PC-9 (cell line): ENCODE measurements around the gene EFHB. TPM values are rescaled to one million over a fixed set of nuclear protein-coding genes. Genes with fewer than 3 reads are reported as not detected.

Experiments used
- BruUV-seq: library from RNA; stranded (reverse); fragments of 400-500 nt; replicated peaks from 2 replicates; lab custom pipeline; 2021; lab: Mats Ljungman, UMichigan
- CTCF ChIA-PET: fragments of 300-600 bp; sonication (Branson Sonifier 250); formaldehyde crosslinking; loops from one replicate; lab custom pipeline; 2022; ENCODE audit warnings: antibody characterized with exemption; lab: Charles Lee
- POLR2A ChIA-PET: fragments of 300-600 bp; sonication (Branson Sonifier 250); formaldehyde crosslinking; loops from one replicate; lab custom pipeline; 2022; ENCODE audit warnings: antibody characterized with exemption; ENCODE audit not compliant: unreplicated experiment; lab: Charles Lee
- DNase-seq, 2 experiments: peaks; one replicate each; pipeline versions ENCODE4 v3.0.0 to v3.0.0-alpha.2; 2015 to 2022; ENCODE audit warnings: mixed read lengths in 1 of 2
- H2AFZ ChIP-seq: fragments of 200-600 bp; sonication (generic); 2 replicates; pipeline ENCODE4 v1.8.1; 2017; ENCODE audit warnings: antibody characterized with exemption
- H3F3A ChIP-seq: fragments of 200-600 bp; sonication (generic); 2 replicates; pipeline ENCODE4 v1.8.1; 2017; ENCODE audit warnings: antibody characterized with exemption, mild to moderate bottlenecking, low read depth; ENCODE audit not compliant: insufficient read depth
- H3K27ac ChIP-seq: fragments of 200-600 bp; sonication (generic); 2 replicates; pipeline ENCODE4 v1.6.1; 2016; ENCODE audit warnings: mixed run types
- H3K27me3 ChIP-seq: fragments of 200-600 bp; sonication (generic); 2 replicates; pipeline ENCODE4 v1.6.1; 2016; ENCODE audit warnings: low read depth, mixed run types; ENCODE audit not compliant: insufficient read depth
- H3K36me3 ChIP-seq: fragments of 200-600 bp; sonication (generic); 2 replicates; pipeline ENCODE4 v1.6.1; 2016; ENCODE audit warnings: low read depth, mixed run types
- H3K4me1 ChIP-seq: fragments of 200-600 bp; sonication (generic); replicated peaks from 2 replicates; pipeline ENCODE4 v1.6.1; 2016; ENCODE audit warnings: mixed run types; ENCODE audit not compliant: insufficient read depth
- H3K4me2 ChIP-seq: fragments of 200-600 bp; sonication (generic); 2 replicates; pipeline ENCODE4 v1.6.1; 2017; ENCODE audit warnings: mixed run types
- H3K4me3 ChIP-seq: fragments of 200-600 bp; sonication (generic); 2 replicates; pipeline ENCODE4 v1.6.1; 2016; ENCODE audit warnings: mixed run types
- H3K79me2 ChIP-seq: fragments of 200-600 bp; sonication (generic); 2 replicates; pipeline ENCODE4 v1.6.1; 2017; ENCODE audit warnings: low read depth, mixed run types
- H3K9me2 ChIP-seq: fragments of 200-600 bp; sonication (generic); 2 replicates; pipeline ENCODE4 v1.8.1; 2017; ENCODE audit warnings: mild to moderate bottlenecking; ENCODE audit not compliant: insufficient read depth
- H3K9me3 ChIP-seq: fragments of 200-600 bp; sonication (generic); 2 replicates; pipeline ENCODE4 v1.8.1; 2016; ENCODE audit warnings: low read depth; ENCODE audit not compliant: insufficient read depth
- H4K20me1 ChIP-seq: fragments of 200-600 bp; sonication (generic); 2 replicates; pipeline ENCODE4 v1.8.1; 2017; ENCODE audit not compliant: insufficient read depth
- EZH2 ChIP-seq: fragments of 200-600 bp; sonication (generic); IDR thresholded peaks from 2 replicates; pipeline ENCODE4 v1.8.0; 2017; ENCODE audit warnings: antibody characterized with exemption, low read depth
- intact Hi-C: fragments of 100-400 bp; cut with micrococcal nuclease; formaldehyde crosslinking; loops from one replicate; pipeline ENCODE4 v1.10.0; 2022; ENCODE audit not compliant: unreplicated experiment
- total RNA-seq: library from RNA; stranded (reverse); gene quantifications from 2 replicates; pipeline ENCODE4 v1.2.3, GENCODE V29; 2021
- TF ChIP-seq, protein P1 (sequence below): fragments of 200-600 bp; sonication (generic); conservative IDR thresholded peaks from 2 replicates; pipeline ENCODE4 v1.6.1; 2017; ENCODE audit warnings: mixed run types, antibody characterized with exemption, mild to moderate bottlenecking, moderate library complexity

Gene EFHB
- total RNA-seq, 1 experiment from 2014 or later, result 2.8 TPM

DNA sequence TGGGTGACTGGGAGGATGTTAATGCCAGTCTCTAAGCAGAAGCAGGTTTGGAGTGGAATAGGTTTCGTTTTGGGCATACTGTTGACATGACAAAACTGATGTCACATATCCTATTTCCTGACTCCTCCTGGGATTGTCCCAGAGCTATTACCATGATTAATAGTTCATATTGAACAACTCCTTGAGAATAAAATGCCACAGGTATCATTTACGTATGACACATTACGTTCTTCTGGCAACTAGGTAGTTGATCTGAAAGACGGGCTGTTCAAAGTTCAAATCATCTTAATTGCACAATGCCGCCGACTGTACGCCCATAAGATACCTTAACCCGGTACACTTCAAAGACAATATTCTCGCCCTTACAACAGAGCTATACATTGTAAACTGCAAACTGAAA is 11.5 kb upstream of the EFHB start:
- ChIA-PET CTCF (no interaction called here), POLR2A (no interaction called here)
- H3K4me3 ChIP-seq, result peak overlapping the region; percentile 69
- no peaks in the 10 kb centered on the region for H3K9me3 ChIP-seq
- peaks cover 27% of the 10 kb centered on the region for H4K20me1 ChIP-seq
- peaks cover 28% of the 10 kb centered on the region for H3F3A ChIP-seq
- peaks cover 37% of the 10 kb centered on the region for H3K4me1 ChIP-seq
- H3K9me2 ChIP-seq, result no peaks in the 10 kb centered on the region
- peak in 1 of 2 experiments; percentile 87 for DNase-seq
- 0 out of 2 replicates have a peak, but pooled peaks cover 8% of the 10 kb centered on the region for H3K36me3 ChIP-seq
- peaks cover 33% of the 10 kb centered on the region for H3K79me2 ChIP-seq
- H3K27ac ChIP-seq, result peak overlapping the region; percentile 97
- TF ChIP-seq, protein P1, sequence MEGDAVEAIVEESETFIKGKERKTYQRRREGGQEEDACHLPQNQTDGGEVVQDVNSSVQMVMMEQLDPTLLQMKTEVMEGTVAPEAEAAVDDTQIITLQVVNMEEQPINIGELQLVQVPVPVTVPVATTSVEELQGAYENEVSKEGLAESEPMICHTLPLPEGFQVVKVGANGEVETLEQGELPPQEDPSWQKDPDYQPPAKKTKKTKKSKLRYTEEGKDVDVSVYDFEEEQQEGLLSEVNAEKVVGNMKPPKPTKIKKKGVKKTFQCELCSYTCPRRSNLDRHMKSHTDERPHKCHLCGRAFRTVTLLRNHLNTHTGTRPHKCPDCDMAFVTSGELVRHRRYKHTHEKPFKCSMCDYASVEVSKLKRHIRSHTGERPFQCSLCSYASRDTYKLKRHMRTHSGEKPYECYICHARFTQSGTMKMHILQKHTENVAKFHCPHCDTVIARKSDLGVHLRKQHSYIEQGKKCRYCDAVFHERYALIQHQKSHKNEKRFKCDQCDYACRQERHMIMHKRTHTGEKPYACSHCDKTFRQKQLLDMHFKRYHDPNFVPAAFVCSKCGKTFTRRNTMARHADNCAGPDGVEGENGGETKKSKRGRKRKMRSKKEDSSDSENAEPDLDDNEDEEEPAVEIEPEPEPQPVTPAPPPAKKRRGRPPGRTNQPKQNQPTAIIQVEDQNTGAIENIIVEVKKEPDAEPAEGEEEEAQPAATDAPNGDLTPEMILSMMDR, result no peak
- TF ChIP-seq EZH2, result no peak
- peak overlapping the region; percentile 91 for H2AFZ ChIP-seq
- BruUV-seq, result no TSS peak
- intact Hi-C loops, result loop anchor here (10.0 kb wide), 1 partner anchor 239 kb away; the partner anchor contains the start of gene SGO1
- no peaks in the 10 kb centered on the region for H3K27me3 ChIP-seq
- peak overlapping the region; percentile 94 for H3K4me2 ChIP-seq

DNA sequence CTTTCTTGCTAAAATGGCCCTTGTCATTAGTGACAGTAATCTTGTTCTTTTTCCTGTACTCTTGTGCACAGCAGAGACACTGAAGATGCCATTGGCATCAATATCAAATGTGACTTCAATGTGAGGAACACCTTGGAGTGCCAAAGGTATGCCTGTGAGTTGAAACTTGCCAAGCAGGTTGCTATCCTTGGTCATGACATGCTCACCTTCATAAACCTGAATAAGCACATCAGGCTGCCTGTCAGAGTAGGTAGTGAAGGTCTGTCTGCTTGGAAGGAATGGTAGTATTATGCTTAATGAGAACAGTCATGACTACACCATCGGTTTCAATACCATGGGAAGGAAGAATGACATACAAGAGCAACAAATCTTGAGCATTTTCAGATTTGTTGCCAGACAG is 6.6 kb upstream of the EFHB start:
- Histone ChIP-seq H3K4me1 (peaks cover 33% of the 10 kb centered on the region), H3K4me3 (no peak overlapping the region), H3K9me3 (no peaks in the 10 kb centered on the region), H3K36me3 (no peaks in the 10 kb centered on the region), H3F3A (peaks cover 25% of the 10 kb centered on the region), H4K20me1 (no peaks in the 10 kb centered on the region), H3K79me2 (no peaks in the 10 kb centered on the region), H3K27me3 (no peaks in the 10 kb centered on the region), H3K27ac (no peak overlapping the region), H3K9me2 (no peaks in the 10 kb centered on the region), H2AFZ (no peak overlapping the region), H3K4me2 (no peak overlapping the region)
- no peak for DNase-seq
- intact Hi-C loops, result loop anchor here (10.0 kb wide), 1 partner anchor 244 kb away; the partner anchor contains the start of gene SGO1
- ChIA-PET CTCF (interaction anchor here (0.5 kb wide), 1 partner anchor 41 kb away, joined by 3 read pairs; no protein-coding TSS in a partner anchor), POLR2A (no interaction called here)
- no TSS peak for BruUV-seq
- TF ChIP-seq, protein P1, result no peak

DNA sequence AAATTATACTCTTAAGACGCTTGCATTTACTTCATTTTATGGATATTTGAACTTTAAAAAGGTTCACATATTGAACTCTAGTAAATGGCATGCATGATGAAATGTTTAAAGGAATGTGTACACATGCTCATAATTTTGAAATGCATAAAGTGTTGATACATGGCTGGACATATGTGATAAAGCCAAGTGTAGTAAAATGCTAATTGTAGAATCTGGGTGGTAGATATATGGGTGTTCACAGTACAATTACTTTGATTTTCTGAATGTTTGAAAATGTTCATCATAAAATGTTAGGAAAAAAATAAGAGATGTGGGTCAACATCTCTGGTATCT is 4.2 kb upstream of the EFHB start:
- ChIA-PET CTCF (no interaction called here), POLR2A (no interaction called here)
- no peak for TF ChIP-seq EZH2
- TF ChIP-seq, protein P1, result no peak
- no TSS peak for BruUV-seq
- DNase-seq, result no peak
- Histone ChIP-seq H3K4me3 (no peak overlapping the region), H3K9me2 (no peaks in the 10 kb centered on the region), H3K4me2 (peak overlapping the region; percentile 40; the same call in 1 of the 2 replicates), H3F3A (peaks cover 18% of the 10 kb centered on the region), H3K9me3 (no peaks in the 10 kb centered on the region), H3K27ac (peak overlapping the region; percentile 28; the same call in 1 of the 2 replicates), H3K4me1 (peaks cover 24% of the 10 kb centered on the region), H3K27me3 (no peaks in the 10 kb centered on the region), H3K36me3 (no peaks in the 10 kb centered on the region), H4K20me1 (no peaks in the 10 kb centered on the region), H3K79me2 (no peaks in the 10 kb centered on the region), H2AFZ (no peak overlapping the region)
- intact Hi-C loops, result no loop called here
